SW 1271 (cell line): ENCODE measurements around the gene SUCLA2.
"Not testable (repeated sequence)": the region's sequence is repeated elsewhere in the genome, so short reads cannot be mapped to it uniquely, and the experiment has no call there.

ENCODE experiments used
- DNase-seq, 2 experiments: peaks; one replicate each; lab custom pipeline; 2025; lab: John Stamatoyannopoulos, UW

SUCLA2 gene

DNA sequence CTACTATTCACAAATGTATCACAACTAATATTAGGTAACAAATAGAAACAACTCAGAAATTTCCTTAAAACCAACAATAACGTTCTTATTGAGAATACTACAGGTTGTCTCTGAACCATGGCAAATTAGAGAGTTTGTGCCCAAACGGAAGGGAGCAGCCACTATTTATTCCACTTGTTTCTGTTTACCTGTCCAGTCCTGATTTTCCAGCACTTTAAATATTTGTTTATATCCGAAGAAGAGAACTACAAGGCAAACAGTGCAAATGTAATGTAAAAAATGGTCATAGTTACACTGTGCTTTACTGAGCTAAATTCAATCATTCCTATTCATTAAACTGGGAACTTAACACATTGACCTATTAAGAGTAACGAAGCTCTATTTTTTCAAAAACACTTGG lies 9.2 kb downstream of the SUCLA2 start:
- DNase-seq: no peak

DNA sequence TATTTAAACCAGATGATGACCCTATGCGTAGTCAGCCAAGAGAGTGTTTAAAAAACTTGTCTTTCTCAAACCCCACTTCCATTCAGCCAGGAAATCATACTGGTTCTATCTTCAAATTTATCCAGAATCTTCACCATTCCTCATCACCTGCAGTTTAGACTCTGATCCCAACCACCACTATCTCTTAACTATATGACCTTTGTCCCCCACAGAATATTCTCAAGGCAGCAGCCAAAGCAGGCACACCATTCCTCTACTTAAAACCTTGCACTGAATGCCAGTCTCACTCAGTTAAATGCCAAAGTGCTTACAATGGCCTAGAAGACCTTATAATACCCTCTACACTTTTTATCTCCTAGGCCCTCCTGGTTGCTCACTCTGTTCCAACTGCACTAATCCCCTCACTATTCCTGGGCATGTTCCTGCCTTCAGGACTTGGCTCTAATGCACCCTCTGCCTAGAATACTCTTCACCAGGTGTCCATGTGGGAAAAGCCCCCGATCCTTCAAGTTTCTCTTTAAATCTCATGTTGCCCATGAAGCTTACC lies 10.1 kb downstream of the SUCLA2 start:
- no peak for DNase-seq

DNA sequence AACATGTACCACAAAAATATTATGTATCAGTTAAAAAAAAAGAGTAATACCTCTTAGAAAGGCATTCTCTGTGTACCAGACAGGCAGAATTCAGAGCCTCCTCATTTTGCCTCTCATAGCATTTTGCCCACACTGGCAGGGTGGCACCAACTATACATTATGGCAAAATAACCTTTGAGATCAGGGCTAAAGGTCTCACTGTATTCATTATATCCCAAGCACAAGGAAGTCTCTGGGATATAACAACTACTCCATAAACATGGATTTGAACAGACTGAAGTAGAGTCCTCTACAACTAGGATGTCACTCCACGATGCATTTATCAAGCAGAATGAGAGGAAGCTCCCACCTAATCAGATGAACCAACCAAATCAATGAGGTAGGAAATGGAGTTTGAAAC lies 10.6 kb downstream of the SUCLA2 start:
- no peak for DNase-seq

DNA sequence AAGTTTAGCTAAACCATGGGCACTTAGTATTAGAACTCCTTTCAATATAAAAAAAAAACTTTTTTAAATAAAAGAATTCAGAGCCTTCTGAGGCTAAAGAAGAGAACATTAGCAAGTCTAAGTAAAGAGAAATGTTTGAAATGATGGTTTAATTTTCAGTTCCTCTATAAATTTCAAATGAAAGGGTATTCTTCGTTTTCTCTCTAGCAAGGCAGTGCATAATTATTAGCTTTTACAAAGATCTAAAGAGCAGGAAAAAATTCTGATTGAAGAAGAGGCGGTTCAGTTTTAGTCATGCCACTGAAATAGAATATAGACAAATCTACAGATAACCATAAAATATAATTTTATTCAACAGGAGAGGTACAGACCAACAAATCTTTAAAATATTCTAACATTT lies 18.0 kb downstream of the SUCLA2 start:
- DNase-seq: no peak

DNA sequence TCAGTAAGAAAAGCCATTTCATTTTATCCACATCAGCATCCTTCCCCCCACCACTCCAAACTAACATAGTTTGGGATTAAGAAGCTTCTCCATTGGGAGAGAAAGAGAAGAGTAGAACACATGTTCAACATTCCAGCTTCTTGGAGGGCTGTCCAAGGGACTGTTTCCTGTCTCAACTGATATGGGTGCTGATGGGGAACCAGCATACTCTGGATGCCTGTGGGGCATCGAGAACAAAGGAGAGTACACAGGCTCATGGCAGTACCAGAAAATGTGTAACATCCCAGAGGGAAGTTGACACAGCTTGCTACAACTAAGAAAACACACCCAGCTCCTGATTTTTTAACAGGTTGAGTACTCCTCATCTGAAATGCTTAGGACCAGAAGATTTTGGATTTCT lies 24.7 kb downstream of the SUCLA2 start:
- DNase-seq: no peak

DNA sequence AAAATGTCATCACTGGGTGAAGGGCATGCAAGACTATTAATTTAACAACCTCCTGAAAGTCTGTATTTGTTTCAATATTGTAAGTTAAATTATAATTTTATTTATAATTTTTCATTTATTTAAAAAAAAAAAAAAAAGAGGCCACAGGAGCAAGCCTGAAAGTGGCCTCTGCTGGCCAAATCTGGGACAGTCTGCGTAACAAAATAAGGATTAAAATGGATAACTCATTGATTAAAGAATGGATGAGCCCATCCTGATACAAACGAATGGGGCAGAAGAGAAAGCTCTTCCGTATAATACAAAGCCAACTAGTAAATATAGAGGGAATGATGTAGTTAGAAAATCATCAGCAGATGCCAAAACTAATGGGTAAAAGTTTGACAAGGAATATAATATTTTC lies 36.2 kb downstream of the SUCLA2 start:
- DNase-seq: no peak

DNA sequence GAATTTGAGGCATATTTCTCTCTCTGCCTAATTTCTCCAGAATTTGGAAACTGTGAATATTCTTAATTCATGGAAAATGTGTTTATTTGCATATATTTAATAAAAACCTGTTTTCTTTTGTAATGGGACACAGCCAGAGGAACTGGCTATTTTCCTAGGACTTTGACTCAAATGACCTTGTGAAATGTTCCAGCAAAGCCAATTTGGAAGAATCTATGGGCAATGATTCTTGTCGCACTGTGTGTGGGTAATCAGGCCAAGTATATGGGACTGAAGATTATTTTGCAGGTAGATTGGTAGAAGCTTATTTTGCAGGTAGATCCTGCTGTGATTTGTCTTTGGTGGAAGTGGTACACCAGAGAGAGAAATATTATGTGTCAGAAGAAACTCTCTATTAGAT lies 38.8 kb downstream of the SUCLA2 start:
- DNase-seq: no peak

DNA sequence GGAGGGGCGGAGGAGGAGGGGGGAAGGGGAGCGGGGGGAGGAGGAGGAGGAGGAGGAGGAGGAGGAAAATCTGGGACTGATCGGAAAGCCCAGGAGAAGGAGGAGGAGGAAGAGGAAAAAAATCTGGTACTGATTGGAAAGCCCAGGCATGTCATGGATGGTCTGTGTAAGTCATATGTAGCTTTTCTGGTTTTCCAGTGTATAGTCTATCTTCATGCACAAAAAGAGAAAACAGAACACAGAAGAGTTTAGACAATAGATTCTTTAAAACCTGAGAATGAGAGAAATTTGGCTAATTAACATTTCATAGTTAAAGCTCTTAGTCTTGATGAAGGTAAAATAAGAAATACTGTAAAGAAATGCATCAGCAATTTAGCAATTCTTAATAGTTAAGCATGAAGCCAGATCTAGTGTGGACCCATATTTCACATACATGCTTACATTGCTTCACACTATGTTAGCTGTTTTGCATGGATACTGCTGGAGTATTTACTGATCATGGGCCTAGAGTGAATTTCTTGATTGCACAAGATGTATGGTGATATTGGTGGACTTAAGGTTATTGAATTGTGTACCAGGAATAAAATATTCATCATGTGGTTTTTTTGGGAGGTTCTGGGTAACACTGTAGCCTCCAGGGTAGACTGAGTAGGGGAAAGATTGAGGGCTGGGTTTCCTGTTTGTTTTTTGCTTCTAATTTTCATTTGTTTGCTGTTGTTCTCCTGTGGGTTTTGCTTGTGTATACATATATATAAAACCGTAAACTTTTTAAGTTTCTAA lies 41.4 kb downstream of the SUCLA2 start:
- DNase-seq: no peak

DNA sequence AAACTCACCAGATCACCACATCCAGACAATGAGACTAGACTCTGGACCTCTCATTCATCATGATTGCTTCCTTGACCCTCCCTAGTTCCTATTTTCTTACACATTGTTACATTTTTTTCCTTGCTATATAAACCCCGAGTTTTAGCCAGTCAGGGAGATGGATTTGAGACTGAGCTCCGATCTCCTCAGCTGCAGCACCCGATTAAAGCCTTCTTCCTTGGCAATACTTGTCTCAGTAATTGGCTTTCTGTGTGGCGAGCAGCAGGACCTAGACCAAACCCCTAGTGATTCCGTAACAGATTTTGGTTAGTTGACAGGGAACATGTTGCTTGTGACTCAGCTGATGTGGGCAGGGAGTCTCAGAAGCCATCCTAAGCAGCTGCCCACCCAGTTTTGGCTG lies 44.0 kb downstream of the SUCLA2 start:
- DNase-seq: no peak

DNA sequence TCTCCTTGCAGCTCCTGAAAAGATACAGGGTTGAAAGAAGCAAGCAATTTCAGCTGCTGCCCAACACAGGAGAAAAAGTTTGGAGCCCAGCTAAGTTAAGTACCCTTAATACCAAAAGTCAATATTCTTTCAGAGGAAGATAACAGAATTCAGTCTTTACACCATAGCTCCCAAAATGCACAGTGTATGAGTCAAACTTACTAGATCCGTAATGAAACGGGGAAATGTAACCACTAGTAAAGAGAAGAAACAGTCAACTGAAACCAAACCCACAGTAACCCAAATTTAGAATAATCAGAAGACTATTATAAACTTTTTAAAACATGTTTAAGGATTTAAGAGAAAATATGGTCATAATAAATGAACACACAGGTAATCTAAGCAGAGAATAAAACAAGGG lies 45.2 kb downstream of the SUCLA2 start:
- DNase-seq: no peak

DNA sequence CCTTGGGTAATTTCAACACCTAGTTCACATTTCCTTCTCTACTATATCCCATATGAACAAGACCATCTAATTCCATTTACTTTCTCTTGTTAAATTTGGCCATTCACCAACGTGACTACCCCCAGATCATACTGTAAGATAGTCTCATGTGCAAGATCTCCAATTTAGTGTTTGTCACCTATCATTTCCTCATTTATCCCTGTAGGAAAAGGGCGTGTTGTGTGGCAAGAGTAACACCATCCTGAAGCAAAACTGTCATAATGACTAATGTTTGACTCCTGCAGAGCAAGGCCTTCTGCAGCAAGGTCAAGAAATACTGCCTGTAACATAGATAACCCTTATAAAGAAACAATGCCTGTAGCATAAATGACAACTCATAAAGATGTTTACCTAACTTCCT lies 51.3 kb downstream of the SUCLA2 start:
- DNase-seq: no peak

DNA sequence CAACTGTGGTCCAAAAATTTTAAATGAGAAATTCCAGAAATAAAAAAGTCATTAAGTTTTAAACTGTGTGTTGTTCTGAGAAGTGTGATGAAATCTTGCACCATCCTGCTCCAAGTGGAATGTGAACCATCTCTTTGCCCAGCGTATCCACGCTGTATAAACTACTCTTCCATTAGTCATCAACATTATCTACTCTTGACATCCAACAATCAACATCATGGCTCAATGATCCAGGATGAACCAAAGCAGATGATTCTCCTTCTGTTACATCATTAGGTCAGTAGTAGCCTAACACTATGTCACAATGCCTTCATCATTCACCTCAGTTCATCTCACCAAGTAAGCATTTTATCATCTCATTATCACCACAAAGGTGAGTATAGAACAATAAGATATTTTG lies 55.3 kb downstream of the SUCLA2 start:
- no peak for DNase-seq

DNA sequence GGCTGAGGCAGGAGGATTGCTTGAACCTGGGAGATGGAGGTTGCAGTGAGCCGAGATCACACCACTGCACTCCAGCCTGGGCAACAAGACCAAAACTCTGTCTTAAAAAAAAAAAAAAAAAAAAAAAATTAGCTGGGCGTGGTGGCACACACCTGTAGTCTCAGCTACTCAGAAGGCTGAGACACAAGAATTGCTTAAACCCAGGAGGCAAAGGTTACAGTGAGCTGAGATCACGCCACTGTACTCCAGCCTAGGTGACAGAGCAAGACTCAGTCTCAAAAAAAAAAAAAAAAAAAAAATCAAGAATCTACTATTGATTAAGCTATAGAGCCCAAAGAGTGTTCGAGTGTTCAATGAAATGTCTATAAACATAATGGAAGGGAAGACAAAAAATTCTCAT lies 55.9 kb downstream of the SUCLA2 start:
- DNase-seq: not testable (repeated sequence)

DNA sequence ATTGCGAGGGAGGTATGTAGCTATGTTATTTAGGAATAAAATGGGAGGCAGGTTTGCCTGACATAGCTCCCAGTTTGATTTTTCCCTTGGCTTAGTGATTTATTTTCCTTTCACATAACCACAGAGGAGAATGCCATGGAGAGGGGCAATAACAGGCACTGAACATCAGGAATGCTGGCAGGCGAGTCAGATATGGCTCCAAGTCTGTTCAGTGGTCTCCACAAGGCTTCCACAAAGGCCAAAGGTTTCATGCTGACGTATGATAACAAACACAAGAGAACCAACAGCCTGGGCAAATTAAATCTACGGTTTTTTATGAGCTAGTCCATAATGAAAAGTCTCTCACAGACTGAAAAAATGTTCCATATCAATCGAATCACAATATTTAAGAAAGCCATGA lies 66.7 kb downstream of the SUCLA2 start:
- no peak for DNase-seq

DNA sequence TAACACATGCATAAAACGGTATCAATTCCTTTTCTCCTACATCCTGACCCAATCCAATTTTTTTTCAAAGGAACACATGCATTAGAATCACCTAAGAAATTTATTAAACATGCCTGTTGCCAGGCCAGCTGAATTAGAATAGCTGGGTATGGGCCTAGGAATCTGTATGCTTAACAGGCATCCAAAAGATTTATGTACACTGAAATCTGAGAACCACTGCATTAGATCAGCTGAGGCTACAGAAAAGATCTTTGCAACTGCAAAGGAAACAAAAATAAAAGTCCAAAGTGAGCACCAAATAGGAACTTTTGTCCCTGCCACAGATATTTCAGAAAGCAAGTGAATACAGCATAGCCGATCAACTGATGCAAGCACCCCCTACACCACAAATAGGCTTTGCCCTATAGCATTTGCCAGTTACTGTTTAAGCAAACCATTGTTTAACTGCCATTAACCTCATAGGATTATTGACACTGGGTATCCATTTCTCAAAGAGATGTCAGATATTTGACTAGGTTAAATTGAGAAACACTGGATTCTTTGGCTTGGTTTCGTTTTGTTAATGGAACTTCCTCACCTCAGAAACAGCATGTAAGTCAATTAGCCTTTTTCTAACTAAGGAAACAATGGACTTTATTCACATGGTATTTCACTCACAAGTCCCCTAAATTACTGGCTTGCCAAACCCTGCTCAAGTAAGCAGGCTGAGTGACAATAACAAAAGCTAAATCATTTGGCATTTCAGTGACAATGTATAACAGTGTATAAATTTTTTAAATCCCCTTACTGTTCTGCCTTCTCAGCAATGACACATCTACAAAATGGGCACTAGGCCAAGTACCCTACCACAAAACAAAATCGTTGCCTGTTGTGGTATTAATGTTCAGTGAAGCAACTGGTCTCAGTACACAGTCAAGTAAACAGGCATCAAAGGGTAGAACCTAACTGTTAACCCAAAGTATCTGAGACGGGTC lies 67.8 kb downstream of the SUCLA2 start:
- no peak for DNase-seq

DNA sequence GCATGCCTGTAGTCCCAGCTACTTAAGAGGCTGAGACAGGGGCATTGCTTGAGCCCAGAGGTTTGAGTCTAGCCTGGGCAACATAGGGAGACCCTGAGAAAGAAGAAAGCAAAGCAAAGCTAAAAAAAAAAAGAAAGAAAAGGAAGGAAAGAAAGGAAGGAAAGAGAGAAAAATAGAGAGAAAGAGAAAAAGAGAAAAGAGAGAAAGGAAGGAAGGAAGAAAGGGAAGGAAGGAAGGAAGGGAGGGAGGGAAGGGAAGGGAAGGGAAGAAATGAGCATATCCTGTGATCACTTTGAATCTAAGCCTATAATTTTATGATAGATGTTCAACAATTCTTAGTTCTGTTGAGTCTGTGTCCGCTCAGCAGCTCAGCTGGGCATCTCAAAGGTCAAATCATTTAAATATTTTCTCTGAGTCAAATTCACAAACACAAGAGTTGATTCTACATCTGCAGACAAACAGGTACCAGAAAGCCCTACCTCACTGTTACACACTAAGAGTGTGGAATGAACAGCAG lies 70.4 kb downstream of the SUCLA2 start:
- no peak for DNase-seq

DNA sequence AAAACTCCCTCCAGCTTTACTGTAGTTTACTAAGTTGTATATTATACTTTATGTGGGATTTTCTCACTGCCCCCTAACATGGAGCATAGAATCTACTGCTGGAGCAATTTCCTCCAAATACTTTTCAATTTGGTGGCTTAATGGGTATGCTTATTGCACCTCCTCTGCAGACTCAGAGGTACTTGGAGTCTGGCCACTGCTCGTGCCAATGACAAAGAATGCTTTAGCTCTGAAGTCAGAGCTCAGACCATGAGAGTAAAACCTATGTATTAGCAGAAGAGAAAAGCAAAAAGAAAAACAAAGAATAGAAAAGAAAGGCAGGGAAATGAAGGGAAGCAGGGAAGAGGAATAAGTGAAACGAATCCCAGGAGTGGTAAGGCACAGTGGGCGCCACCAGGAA lies 71.9 kb downstream of the SUCLA2 start:
- DNase-seq: no peak

DNA sequence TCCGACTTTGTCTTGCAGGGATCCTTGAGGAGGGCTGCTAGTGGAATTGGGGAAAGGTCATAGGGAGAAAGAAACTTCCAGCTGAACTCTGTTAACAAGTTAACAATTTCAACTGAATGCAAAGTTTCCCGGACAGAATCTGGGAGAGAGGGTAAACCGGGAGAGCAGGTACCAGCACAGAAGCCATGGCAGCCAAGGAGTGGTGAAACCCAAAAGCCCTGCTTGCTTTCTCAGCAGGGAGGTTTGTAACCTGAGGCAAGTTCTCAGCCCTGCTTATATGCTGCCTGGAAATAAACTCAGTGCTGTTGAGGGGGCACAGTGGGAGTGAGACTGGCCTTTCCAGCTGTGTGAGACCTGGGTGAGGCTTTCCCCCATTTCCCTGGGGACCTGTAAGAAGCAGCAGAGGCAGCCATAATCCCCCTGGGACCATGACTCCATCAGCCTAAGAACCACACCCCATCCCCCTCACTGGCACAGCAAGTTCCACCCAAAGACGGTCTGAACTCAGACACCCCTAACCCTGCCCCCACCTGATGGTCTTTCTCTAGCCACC lies 84.0 kb downstream of the SUCLA2 start:
- no peak for DNase-seq

DNA sequence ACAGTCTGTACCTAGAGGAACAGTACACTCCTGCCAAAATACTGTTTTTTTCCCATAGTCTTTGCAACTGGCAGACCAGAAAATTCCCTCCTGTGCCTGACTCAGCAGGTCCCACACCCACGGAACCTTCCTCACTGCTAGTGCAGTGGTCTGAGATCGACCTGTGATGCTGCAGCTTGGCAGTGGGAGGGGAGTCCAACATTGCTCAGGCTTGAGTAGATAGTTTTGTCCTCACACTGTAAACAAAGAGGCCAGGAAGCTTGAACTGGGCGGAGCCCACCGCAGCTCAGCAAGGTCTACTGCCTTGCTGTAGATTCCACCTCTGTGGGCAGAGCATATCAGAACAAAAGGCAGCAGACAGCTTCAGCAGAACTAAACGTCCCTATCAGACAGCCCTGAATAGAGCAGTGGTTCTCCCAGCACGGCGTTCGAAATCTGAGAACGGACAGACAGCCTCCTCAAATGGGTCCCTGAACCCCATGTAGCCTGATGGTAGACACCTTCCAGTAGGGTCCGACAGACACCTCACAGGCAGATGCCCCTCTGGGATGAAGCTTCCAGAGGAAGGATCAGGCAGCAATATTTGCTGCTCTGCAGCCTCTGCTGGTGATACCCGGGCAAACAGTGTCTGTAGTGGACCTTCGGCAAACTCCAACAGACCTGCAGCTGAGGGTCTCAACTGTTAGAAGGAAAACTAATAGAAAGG lies 92.7 kb downstream of the SUCLA2 start:
- DNase-seq: no peak

DNA sequence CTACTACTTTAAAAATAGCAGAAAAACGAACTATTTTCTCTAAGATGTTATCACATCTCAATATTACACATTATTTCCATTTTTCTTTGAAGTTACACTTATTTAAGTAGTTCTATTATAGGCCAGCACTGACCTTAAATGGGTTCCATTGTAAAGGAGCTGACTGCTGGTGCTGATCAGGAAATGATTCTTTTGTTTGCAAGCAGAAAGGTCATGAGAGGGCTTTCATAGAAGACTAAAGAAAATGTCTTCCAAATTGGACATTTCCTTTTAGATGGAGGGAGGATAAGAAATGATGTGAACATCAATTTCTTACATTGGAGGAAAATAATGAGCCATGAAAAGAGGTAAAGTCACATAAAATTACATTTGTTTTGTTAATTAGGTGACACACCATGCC lies 96.2 kb downstream of the SUCLA2 start:
- DNase-seq: no peak

DNA sequence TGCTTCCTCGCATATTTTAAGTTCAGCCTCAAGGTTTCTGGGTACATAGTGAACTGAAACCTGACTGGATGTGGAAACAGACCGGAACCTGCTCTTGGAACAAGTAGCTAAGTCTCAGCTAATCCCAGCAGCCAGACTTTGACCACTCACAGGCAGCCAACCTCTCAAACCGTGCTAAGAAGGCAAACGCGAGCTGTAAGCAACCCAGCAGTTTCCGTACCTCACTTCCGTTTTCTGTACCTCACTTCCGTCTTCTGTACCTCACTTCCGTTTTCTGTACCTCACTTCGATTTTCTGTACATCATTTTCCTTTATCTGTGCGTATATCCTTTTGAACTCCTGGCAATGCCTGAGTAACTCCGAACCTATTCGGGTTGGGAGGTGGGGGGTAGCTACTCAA lies 96.8 kb downstream of the SUCLA2 start:
- DNase-seq: no peak

DNA sequence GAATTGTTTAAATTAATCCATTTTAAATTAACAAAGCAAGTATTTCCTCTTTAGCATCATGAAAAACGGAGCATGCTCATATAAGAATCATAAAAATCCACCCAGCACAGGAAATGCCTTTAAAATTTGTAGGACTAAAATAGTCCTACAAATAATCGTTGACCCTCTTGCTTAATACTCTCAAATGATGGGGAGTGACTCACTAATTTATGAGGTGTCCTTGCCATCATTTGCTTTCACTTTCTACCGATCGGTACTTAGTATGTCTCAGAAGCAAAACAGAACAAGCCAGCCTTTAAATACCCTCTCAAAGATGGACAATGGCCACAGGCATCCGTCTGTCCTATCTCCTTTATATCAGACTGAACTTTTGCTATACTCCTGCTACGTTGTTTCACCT lies 97.2 kb downstream of the SUCLA2 start:
- DNase-seq: no peak
